Endothelial cell (in vitro differentiated cells): Measurements from ENCODE around the gene AQP12A. TPM values are rescaled to one million over a fixed set of nuclear protein-coding genes. Genes with fewer than 3 reads are reported as not detected.

Experiments used
- DNase-seq: peaks from one replicate; pipeline ENCODE4 v3.0.0; 2021; ENCODE audit warnings: low spot score
- H3K27ac Mint-ChIP-seq: one replicate; pipeline ENCODE4 v1.8.0; 2021; ENCODE audit warnings: mixed read lengths, inconsistent platforms; ENCODE audit not compliant: unreplicated experiment
- H3K27me3 Mint-ChIP-seq: one replicate; pipeline ENCODE4 v1.8.0; 2021; ENCODE audit warnings: mild to moderate bottlenecking, moderate library complexity, mixed read lengths, inconsistent platforms; ENCODE audit not compliant: unreplicated experiment
- H3K36me3 Mint-ChIP-seq: one replicate; pipeline ENCODE4 v1.8.0; 2021; ENCODE audit warnings: mild to moderate bottlenecking, low read depth, mixed read lengths, inconsistent platforms; ENCODE audit not compliant: unreplicated experiment
- H3K4me1 Mint-ChIP-seq: one replicate; pipeline ENCODE4 v1.8.0; 2021; ENCODE audit warnings: mild to moderate bottlenecking, mixed read lengths, inconsistent platforms; ENCODE audit not compliant: unreplicated experiment
- H3K4me3 Mint-ChIP-seq: one replicate; pipeline ENCODE4 v1.8.0; 2021; ENCODE audit warnings: mild to moderate bottlenecking, mixed read lengths, inconsistent platforms; ENCODE audit not compliant: unreplicated experiment
- H3K9me3 Mint-ChIP-seq: one replicate; pipeline ENCODE4 v1.8.0; 2021; ENCODE audit warnings: mixed read lengths, inconsistent platforms; ENCODE audit not compliant: unreplicated experiment
- CTCF ChIP-seq: fragments of 200-600 bp; sonication (generic); IDR thresholded peaks from one replicate; pipeline ENCODE4 v1.5.0; 2021; ENCODE audit warnings: antibody characterized with exemption; ENCODE audit not compliant: unreplicated experiment
- total RNA-seq: library from RNA; stranded (reverse); fragmentation: NEBNext Ultra II Directional; extraction: Animal tissue kit (Norgen Biotek cat#: 25700); gene quantifications from one replicate; pipeline ENCODE4 v1.2.1, GENCODE V29; 2021; ENCODE audit not compliant: unreplicated experiment

Gene AQP12A
- total RNA-seq, 1 donor from 2014 or later = not detected

GRCh38 chr2:240685771-240686371, 5.8 kb upstream of the AQP12A start:
- H3K27ac Mint-ChIP-seq = no peak overlapping the region
- DNase-seq = no peak

GRCh38 chr2:240686460-240686859, 5.2 kb upstream of the AQP12A start:
- Mint-ChIP-seq H3K36me3 (no peaks in the 10 kb centered on the region), H3K27me3 (peaks cover 3% of the 10 kb centered on the region), H3K4me3 (no peak overlapping the region), H3K27ac (no peak overlapping the region), H3K4me1 (no peaks in the 10 kb centered on the region), H3K9me3 (no peaks in the 10 kb centered on the region)
- DNase-seq = no peak
- TF ChIP-seq CTCF = no peak

More at GRCh38 chr2:240685771-240686371, 5.8 kb upstream of the AQP12A start:
- Mint-ChIP-seq H3K27me3 (peaks cover 3% of the 10 kb centered on the region), H3K4me1 (no peaks in the 10 kb centered on the region), H3K36me3 (no peaks in the 10 kb centered on the region), H3K9me3 (no peaks in the 10 kb centered on the region), H3K4me3 (no peak overlapping the region)
- TF ChIP-seq CTCF = no peak

- Mint-ChIP-seq H3K4me1 (no peaks in the 10 kb centered on the region), H3K36me3 (no peaks in the 10 kb centered on the region), H3K9me3 (no peaks in the 10 kb centered on the region), H3K4me3 (no peak overlapping the region), H3K27me3 (peaks cover 3% of the 10 kb centered on the region), H3K27ac (no peak overlapping the region)
- DNase-seq = no peak
- no peak for TF ChIP-seq CTCF
These were observed 4.5 kb upstream of the AQP12A start for GRCh38 chr2:240687045-240687740.

GRCh38 chr2:240687741-240688552, 3.7 kb upstream of the AQP12A start:
- Mint-ChIP-seq H3K9me3 (no peaks in the 10 kb centered on the region), H3K36me3 (no peaks in the 10 kb centered on the region), H3K27me3 (peaks cover 3% of the 10 kb centered on the region), H3K4me3 (no peak overlapping the region), H3K27ac (no peak overlapping the region), H3K4me1 (no peaks in the 10 kb centered on the region)
- DNase-seq = no peak
- no peak for TF ChIP-seq CTCF
